Measurements from ENCODE around the gene FRMD4A. TPM values are rescaled to one million over a fixed set of nuclear protein-coding genes. Genes with fewer than 3 reads are reported as not detected.

Gene FRMD4A
- total RNA-seq, 2 experiments from 2014 or later: 3.1 to 3.7 TPM

DNA sequence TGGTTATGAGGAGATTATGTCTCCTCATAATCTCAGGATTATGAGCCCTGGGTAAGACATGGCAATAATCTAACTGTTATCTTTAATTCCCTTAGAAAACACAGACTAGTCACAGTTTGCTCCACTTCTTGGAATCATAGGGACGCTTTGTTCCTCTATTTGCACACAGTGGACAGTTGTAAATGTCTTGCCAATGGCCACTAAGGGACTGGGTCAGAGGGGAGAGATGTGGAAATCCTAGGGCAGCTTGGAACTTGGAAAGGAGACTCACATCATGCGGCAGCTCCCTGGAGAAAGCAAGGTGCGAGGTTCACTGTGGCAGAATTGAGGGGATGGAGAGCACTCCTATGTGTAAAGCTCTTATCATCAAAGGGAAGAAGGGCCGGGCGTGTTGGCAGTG, 477.9 kb downstream of the FRMD4A start:
- Histone ChIP-seq H3K4me3 (ENCODE audit: low read length) (no peak overlapping the region), H3K4me1 (ENCODE audit: insufficient read depth, low read length) (no peaks in the 10 kb centered on the region), H3K9me3 (ENCODE audit: control insufficient read depth in 1 of 2, insufficient read depth in 1 of 2, low read length in 2 of 2) (no peaks in the 10 kb centered on the region), H3K36me3 (ENCODE audit: insufficient read depth, low read length) (no peaks in the 10 kb centered on the region), H3K27ac (ENCODE audit: low read depth in 1 of 2, low read length in 2 of 2) (no peak overlapping the region), H3K27me3 (ENCODE audit: control insufficient read depth in 1 of 2, insufficient read depth in 2 of 2, low read length in 2 of 2) (peaks cover 0 to 2% of the 10 kb centered on the region in 2 experiments)
- no peak for TF ChIP-seq CTCF (IDR thresholded peaks at IDR 0.05)
- ChIA-PET CTCF (no interaction called here), POLR2A (interaction anchor here (0.6 kb wide), 1 partner anchor 46 kb away, joined by 4 read pairs; no protein-coding TSS in a partner anchor)
- H3K36me3 Mint-ChIP-seq (ENCODE audit: low read depth): no peaks in the 10 kb centered on the region
- DNase-seq (no peak), ATAC-seq (ENCODE audit: poor library complexity) (no peak)
- intact Hi-C loops (cut with DNase I, micrococcal nuclease): no loop called here
- H3K4me3 Mint-ChIP-seq: no peak overlapping the region
- H3K27ac Mint-ChIP-seq: no peak overlapping the region
- H3K4me1 Mint-ChIP-seq (ENCODE audit: low read depth): peaks cover 7% of the 10 kb centered on the region
- no peaks in the 10 kb centered on the region for H3K27me3 Mint-ChIP-seq
- H3K9me3 Mint-ChIP-seq: no peaks in the 10 kb centered on the region

DNA sequence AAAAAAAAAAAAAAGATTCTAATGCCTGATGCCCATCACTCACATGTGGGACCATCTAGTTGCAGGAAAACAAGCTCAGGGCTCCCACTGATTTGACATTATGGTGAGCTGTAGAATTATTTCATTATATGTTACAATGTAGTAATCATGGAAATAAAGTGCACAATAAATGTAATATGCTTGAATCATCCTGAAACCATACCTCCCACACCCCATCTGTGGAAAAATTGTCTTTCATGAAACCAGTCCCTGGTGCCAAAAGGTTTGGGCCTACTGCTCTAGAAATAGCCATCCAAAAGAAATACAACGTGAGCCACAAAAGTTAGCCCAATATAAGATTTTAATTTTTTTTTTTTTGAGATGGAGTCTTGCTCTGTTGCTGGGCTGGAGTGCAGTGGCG, 478.8 kb downstream of the FRMD4A start:
- peaks cover 17% of the 10 kb centered on the region for H3K4me1 Mint-ChIP-seq (ENCODE audit: low read depth)
- Histone ChIP-seq H3K4me3 (ENCODE audit: low read length) (no peak overlapping the region), H3K27ac (ENCODE audit: low read depth in 1 of 2, low read length in 2 of 2) (no peak overlapping the region), H3K4me1 (ENCODE audit: insufficient read depth, low read length) (peaks cover 7% of the 10 kb centered on the region), H3K9me3 (ENCODE audit: control insufficient read depth in 1 of 2, insufficient read depth in 1 of 2, low read length in 2 of 2) (no peaks in the 10 kb centered on the region), H3K27me3 (ENCODE audit: control insufficient read depth in 1 of 2, insufficient read depth in 2 of 2, low read length in 2 of 2) (peaks cover 0 to 2% of the 10 kb centered on the region in 2 experiments), H3K36me3 (ENCODE audit: insufficient read depth, low read length) (no peaks in the 10 kb centered on the region)
- DNase-seq (no peak), ATAC-seq (ENCODE audit: poor library complexity) (no peak)
- intact Hi-C loops (cut with DNase I, micrococcal nuclease): no loop called here
- H3K27me3 Mint-ChIP-seq: no peaks in the 10 kb centered on the region
- H3K4me3 Mint-ChIP-seq: no peak overlapping the region
- TF ChIP-seq CTCF (IDR thresholded peaks at IDR 0.05): no peak
- ChIA-PET CTCF (no interaction called here), POLR2A (no interaction called here)
- no peaks in the 10 kb centered on the region for H3K36me3 Mint-ChIP-seq (ENCODE audit: low read depth)
- no peaks in the 10 kb centered on the region for H3K9me3 Mint-ChIP-seq
- H3K27ac Mint-ChIP-seq: no peak overlapping the region

GRCh38 chr10:13848520-13849445, 481.9 kb downstream of the FRMD4A start:
- POLR2A ChIA-PET: no interaction called here
- H3K9me3 Mint-ChIP-seq: no peaks in the 10 kb centered on the region
- no peak for DNase-seq
- intact Hi-C loops (cut with DNase I, micrococcal nuclease): no loop called here
- H3K27me3 Mint-ChIP-seq: no peaks in the 10 kb centered on the region
- H3K4me3 Mint-ChIP-seq: no peak overlapping the region
- peaks cover 19% of the 10 kb centered on the region for H3K4me1 Mint-ChIP-seq (ENCODE audit: low read depth)
- H3K9me3 ChIP-seq (ENCODE audit: control insufficient read depth in 1 of 2, insufficient read depth in 1 of 2, low read length in 2 of 2): no peaks in the 10 kb centered on the region
- peaks cover 0 to under 1% of the 10 kb centered on the region in 2 experiments for H3K27me3 ChIP-seq (ENCODE audit: control insufficient read depth in 1 of 2, insufficient read depth in 2 of 2, low read length in 2 of 2)
- H3K36me3 ChIP-seq (ENCODE audit: insufficient read depth, low read length): no peaks in the 10 kb centered on the region
- H3K4me1 ChIP-seq (ENCODE audit: insufficient read depth, low read length): peaks cover 7% of the 10 kb centered on the region
- CTCF ChIA-PET: no interaction called here
- no peaks in the 10 kb centered on the region for H3K36me3 Mint-ChIP-seq (ENCODE audit: low read depth)
- H3K4me3 ChIP-seq (ENCODE audit: low read length): no peak overlapping the region
- no peak for ATAC-seq (ENCODE audit: poor library complexity)
- TF ChIP-seq CTCF (IDR thresholded peaks at IDR 0.05): no peak
- no peak overlapping the region for H3K27ac ChIP-seq (ENCODE audit: low read depth in 1 of 2, low read length in 2 of 2)
- no peak overlapping the region for H3K27ac Mint-ChIP-seq
